Renal pelvis (tissue), 4 donors: ENCODE data around the gene EYA2. TPM values are rescaled to one million over a fixed set of nuclear protein-coding genes. Genes with fewer than 3 reads are reported as not detected.

Experiments used
- DNase-seq: peaks from one replicate; pipeline ENCODE4 v3.0.0-alpha.2; 2013
- polyA plus RNA-seq, 3 donors: library from polyadenylated mRNA; unstranded; fragments of 120-200 nt; gene quantifications; one replicate each; pipeline ENCODE4 v1.2.1, GENCODE V29; 2013; ENCODE audit not compliant: insufficient read length in 3 of 3

Gene EYA2
- polyA plus RNA-seq, 3 donors: 0.53 to 0.81 (median 0.78) TPM

- no peak for DNase-seq
Observed at GRCh38 chr20:46978951-46979491, 84.4 kb downstream of the EYA2 start.

- no peak for DNase-seq
Observed at GRCh38 chr20:46979603-46980241, 85.1 kb downstream of the EYA2 start.

GRCh38 chr20:46981184-46981583, 86.5 kb downstream of the EYA2 start:
- DNase-seq: no peak

- DNase-seq: no peak
Observed at GRCh38 chr20:46983466-46983865, 88.8 kb downstream of the EYA2 start.

GRCh38 chr20:46984405-46984804, 89.8 kb downstream of the EYA2 start:
- no peak for DNase-seq

- DNase-seq: no peak
Observed at GRCh38 chr20:46985250-46985649, 90.6 kb downstream of the EYA2 start.

- no peak for DNase-seq
Observed at GRCh38 chr20:46985671-46986070, 91.0 kb downstream of the EYA2 start.

GRCh38 chr20:46987001-46987400, 92.4 kb downstream of the EYA2 start:
- DNase-seq: no peak

GRCh38 chr20:46990017-46990595, 95.5 kb downstream of the EYA2 start:
- no peak for DNase-seq

GRCh38 chr20:46990596-46991104, 96.0 kb downstream of the EYA2 start:
- DNase-seq: no peak

GRCh38 chr20:46991168-46991567, 96.5 kb downstream of the EYA2 start:
- DNase-seq: no peak

GRCh38 chr20:46991880-46992639, 97.4 kb downstream of the EYA2 start:
- DNase-seq: no peak

GRCh38 chr20:46992640-46993035, 98.0 kb downstream of the EYA2 start:
- no peak for DNase-seq

GRCh38 chr20:46993465-46994095, 98.9 kb downstream of the EYA2 start:
- DNase-seq: no peak

- no peak for DNase-seq
Observed at GRCh38 chr20:46994341-46994740, 99.7 kb downstream of the EYA2 start.

GRCh38 chr20:46995561-46996142, 101.0 kb downstream of the EYA2 start:
- DNase-seq: no peak

- no peak for DNase-seq
Observed at GRCh38 chr20:46997187-46997586, 102.5 kb downstream of the EYA2 start.

- DNase-seq: no peak
Observed at GRCh38 chr20:46998477-46999240, 104.0 kb downstream of the EYA2 start.

- no peak for DNase-seq
Observed at GRCh38 chr20:46999801-47000465, 105.3 kb downstream of the EYA2 start.

- no peak for DNase-seq
Observed at GRCh38 chr20:47003223-47003622, 108.6 kb downstream of the EYA2 start.

GRCh38 chr20:47004179-47004578, 109.5 kb downstream of the EYA2 start:
- DNase-seq: no peak
